T-helper 22 cell (primary cell): ENCODE data around the gene ADCY6.
"Not testable (repeated sequence)": the region's sequence is repeated elsewhere in the genome, so short reads cannot be mapped to it uniquely, and the experiment has no call there.

Experiments used
- DNase-seq: peaks from one replicate; pipeline ENCODE4 v3.0.0-alpha.2; 2020; ENCODE audit warnings: low read depth

The ADCY6 gene

DNA sequence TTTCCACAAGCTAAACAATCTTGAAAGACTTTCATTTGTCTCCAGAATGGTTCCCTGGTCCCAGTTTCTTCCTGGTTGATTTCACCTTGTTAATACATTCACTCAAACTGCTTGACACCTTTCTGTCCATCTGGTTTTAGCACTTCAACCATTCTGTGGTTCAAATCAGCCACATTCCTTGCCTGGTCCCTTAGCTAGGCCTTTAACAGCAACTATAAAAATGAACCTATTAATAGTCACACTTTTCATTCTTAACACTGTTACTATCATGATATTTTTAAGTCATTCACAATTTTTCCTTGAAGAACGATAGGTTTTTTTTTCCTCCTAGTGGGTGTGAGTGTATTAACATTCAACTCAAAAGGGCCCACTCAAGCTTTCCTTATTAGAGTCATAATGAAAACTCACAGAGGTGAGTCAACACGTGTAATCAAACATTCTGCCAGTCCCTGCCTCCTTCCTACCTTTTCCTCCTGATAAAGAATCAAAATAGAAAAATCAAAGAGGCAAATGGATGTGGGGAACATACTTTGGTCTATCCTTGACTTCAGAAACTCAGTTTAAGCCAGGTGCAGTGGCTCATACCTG, 38.0 kb downstream of the ADCY6 start:
- DNase-seq = no peak

DNA sequence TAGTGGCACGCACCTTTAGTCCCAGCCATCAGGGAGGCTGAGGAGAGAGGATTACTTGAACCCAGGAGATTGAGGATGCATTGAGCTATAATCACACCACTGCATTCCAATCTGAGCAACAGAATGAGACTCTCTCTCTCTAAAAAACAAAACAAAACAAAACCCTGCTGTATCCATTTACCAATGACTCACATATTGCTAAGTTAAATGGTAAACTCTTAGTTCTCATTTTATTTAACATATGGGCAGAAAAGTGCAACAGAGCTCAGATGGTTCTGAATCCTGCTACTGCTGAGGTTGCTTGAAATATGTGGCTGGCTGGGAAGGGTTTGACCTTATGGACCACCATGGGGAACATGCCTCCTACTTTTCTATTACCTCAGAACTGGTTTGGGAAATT, 38.7 kb downstream of the ADCY6 start:
- DNase-seq = no peak

DNA sequence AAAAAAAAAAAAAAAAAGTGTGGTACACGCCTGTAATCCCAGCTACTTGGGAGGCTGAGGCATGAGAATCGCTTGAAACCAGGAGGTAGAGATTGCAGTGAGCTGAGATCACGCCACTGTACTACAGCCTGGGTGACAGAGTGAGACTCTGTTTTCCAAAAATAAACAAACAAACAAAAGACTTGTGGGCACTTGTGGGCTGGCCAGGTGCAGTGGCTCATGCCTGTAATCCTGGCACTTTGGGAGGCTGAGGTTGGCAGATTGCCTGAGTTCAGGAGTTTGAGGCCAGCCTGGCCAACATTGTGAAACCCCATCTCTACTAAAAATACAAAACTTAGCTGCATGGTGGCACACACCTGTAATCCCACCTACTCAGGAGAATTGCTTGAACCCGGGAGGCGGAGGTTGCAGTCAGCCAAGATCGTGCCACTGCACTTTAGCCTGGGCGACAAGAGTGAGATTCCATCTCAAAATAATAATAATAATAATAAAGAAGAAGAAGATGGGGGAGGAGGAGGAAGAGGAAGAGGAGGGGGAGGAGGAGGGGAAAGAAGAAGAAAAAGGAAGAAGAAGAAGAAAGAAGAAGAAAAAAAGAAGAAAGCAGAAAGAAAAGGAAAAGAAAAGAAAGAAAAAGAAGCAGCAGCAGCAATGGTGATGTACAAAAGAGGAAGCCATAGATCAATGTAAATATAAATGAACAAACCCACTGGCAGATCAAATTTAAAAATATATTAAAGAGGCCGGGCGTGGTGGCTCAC, 44.5 kb downstream of the ADCY6 start:
- no peak for DNase-seq

DNA sequence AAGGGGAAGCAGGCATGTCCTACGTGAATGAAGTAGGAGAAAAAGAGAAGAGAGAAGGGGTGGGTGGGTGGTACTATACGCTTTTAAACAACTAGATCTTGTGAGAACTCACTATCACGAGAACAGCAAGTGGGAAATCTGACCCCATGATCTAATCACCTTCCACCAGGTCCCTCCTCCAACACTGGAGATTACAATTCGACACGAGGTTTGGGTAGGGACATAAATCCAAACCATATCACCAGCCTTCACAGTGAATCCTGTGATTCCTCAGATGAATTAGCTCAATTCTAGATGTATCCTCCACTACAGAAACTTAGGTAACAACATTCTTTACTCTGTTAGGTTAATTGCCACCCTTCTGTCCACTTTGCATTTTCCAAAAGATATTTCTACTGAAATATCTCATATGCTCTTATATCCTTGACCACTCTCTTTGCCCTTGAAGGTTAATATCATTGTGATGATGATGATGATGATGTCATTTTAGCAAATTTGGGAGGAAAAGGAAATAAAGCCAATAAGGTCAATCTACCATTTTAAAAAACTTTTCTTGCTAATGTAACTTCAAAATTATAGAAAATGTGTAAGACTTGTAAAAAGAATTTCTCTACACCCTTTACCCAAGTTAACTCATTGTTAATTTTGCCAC, 49.1 kb downstream of the ADCY6 start:
- DNase-seq = no peak

DNA sequence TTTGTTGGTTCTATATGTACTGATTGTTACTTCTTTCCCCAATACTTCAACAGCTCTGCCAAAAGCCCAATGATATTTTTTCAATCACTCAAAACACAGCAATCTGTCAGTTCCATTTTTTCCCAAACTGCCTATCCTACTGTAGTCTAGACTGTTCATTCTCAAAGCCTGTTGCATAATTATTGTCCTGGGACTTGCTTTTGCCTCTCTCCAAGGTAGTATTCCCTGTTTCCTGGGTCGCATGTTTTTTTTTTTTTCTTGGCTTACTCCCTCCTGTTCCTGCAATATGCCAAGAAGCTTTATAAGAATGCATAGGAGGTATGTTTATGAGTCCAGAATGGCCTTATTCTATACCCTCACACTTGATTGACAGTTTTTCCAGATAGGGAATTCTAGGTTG, 52.4 kb downstream of the ADCY6 start:
- DNase-seq = no peak

DNA sequence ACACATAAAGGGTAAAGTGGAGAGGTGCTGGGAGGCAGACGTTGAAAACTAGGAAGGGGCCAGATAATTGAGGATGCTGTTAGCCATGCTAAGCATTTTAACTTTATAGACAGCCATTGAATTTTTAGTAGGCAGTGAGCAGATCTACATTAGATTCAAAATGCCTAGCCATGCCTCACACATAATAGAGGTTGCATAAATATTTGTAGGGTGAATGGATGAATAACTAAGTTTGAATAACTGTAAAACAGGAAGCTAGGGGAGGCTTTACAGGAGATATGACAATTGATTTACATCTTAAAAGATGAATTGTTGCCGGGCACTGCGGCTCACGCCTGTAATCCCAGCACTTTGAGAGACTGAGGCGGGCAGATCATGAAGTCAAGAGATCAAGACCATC, 60.1 kb downstream of the ADCY6 start:
- no peak for DNase-seq

DNA sequence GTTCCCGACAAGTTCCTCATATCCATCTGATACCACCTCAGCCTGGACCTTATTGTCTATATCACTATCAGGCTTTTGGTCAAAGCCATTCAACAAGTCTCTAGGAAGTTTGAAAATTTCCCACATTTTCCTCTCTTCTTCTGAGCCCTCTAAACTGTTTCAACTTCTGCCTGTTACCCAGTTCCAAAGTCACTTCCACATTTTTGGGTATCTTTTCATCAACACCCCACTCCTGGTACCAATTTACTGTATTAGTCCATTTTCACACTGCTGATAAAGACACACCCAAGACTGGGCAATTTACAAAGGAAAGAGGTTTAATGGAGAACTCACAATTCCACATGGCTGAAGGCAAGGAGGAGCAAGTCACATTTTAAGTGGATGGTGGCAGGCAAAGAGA, 68.2 kb downstream of the ADCY6 start:
- not testable (repeated sequence) for DNase-seq

DNA sequence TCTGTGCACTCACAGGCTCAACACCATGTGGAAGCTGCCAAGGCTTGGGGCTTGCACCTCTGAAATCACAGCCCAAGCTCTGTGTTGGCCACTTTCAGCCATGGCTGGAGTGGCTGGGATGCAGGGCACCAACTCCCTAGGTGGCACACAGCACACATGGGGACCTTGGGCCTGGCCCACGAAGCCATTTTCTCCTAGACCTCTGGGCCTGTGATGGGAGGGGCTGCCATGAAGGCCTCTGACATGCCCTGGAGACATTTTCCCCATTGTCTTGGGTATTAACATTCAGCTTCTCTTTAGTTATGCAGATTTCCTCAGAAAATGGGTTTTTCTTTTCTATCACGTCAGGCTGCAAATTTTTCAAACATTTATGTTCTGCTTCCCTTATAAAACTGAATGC, 68.7 kb downstream of the ADCY6 start:
- not testable (repeated sequence) for DNase-seq

DNA sequence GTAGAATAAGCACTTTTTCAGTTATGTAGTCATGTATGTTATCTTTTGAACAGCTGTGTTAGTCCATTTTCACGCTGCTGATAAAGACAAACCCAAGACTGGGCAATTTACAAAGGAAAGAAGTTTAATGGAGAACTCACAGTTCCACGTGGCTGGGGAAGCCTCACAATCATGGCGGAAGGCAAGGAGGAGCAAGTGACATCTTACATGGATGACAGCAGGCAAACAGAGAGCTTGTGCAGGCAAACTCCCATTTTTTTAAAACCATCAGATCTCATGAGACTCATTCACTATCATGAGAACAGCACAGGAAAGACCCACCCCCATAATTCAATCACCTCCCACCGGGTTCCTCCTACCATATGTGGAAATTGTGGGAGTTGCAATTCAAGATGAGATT, 69.9 kb downstream of the ADCY6 start:
- DNase-seq = not testable (repeated sequence)

DNA sequence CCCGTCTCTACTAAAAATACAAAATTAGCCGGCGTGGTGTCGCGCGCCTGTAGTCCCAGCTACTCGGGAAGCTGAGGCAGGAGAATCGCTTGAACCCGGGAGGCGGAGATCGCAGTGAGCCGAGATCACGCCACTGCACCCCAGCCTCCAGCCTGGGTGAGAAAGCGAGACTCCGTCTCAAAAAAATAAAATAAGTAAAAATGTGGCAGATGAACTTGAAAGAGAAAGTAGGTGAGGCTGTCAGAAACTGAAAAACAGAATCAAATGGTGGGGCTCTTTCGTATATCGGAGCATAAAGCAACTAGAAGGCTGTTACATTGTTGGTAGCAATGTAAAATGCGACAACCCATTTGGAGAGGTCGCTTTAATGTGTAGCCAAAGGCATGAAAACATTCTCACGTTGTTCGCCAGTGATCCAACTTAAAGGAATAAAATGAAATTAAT, 71.6 kb downstream of the ADCY6 start:
- no peak for DNase-seq

DNA sequence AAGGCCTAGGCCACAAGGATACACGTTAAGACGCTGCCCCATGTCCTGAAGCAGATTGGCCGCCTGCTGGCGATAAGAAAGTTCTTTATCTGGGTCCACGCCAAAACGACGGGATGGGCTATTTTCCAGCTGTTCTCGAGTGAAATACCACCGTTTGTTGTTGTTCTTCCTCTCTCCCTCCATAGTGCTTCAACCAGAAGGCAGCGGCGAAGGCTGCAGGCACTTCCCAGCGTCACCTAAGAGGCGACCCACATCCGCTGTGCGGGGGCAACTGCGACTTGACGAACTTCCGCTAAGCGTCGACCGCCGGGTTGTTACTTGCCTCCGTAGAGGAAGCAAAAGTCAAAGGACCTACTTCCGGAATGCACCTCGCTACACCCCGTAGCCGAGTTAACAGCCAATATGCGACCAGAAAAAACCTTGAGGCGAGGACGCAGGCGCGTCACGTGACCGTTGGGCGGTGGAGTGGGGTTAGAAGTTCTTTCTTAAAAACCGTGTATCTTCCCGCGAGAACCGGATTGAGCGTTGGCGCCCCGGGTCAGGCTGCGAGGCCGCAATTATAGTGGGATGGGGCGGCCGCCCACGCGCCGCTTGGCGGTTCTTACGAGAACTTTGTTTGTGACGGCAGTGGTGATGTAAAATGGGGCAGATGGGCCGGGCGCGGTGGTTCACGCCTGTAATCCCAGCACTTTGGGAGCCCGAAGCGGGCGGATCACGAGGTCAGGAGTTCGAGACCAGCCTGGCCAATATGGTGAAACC, 72.2 kb downstream of the ADCY6 start, which contains the start of gene CCNT1:
Gene CCNT1 (minus strand): TSS at position 215 of the 759 bp plus-strand sequence. CDS start 32 bp downstream, at position 183.
- DNase-seq = peak; percentile 99
